ENCODE measurements around the gene LDLRAP1. TPM values are rescaled to one million over a fixed set of nuclear protein-coding genes. Genes with fewer than 3 reads are reported as not detected.
"Not testable (repeated sequence)": the region's sequence is repeated elsewhere in the genome, so short reads cannot be mapped to it uniquely, and the experiment has no call there.

The LDLRAP1 gene
- total and polyA plus RNA-seq, 5 experiments from 2014 or later: 361 to 877 (median 387) TPM

DNA sequence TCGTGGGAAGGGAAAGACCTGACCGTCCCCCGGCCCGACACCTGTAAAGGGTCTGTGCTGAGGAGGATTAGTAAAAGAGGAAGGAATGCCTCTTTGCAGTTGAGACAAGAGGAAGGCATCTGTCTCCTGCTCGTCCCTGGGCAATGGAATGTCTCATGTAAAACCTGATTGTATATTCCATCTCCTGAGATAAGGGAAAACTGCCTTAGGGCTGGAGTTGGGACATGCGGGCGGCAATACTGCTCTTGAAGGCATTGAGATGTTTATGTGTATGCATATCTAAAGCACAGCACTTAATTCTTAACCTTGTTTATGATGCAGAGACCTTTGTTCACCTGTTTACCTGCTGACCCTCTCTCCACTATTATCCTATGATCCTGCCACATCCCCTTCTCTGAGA, 44.8 kb downstream of the LDLRAP1 start:
- H3K27me3 Mint-ChIP-seq, ATAC-seq, POLR2A ChIA-PET, DNase-seq, H3K9me3 Mint-ChIP-seq, H3K36me3 Mint-ChIP-seq, H3K4me3 Mint-ChIP-seq: not testable (repeated sequence)
- peaks cover 13 to 35% (median 17%) of the 10 kb centered on the region in 4 donors for H3K4me1 Mint-ChIP-seq
- H3K27ac Mint-ChIP-seq: peak overlapping the region in 1 of 10 donors; percentile 79

DNA sequence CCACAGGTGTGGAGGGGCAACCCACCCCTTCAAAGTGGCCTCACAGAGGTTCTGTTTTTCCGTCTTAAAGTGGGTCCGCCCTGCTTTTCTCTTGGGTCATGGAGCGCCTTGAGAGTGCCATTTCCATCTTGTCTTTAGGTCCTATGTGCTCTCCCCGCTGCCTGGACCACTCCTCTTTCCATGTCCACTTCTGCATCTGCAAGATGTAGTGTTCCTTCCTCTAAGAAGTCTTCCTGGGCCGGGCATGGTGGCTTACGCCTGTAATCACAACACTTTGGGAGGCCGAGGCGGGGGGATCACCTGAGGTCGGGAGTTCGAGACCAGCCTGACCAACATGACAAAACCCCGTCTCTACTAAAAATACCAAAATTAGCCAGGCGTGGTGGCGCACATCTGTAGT, 45.4 kb downstream of the LDLRAP1 start:
- Mint-ChIP-seq H3K27ac (peak overlapping the region in 1 of 10 donors; percentile 32), H3K4me1 (peaks cover 13 to 31% (median 15%) of the 10 kb centered on the region in 4 donors)
- H3K9me3 Mint-ChIP-seq, POLR2A ChIA-PET, H3K4me3 Mint-ChIP-seq, ATAC-seq, H3K36me3 Mint-ChIP-seq, DNase-seq, H3K27me3 Mint-ChIP-seq: not testable (repeated sequence)

DNA sequence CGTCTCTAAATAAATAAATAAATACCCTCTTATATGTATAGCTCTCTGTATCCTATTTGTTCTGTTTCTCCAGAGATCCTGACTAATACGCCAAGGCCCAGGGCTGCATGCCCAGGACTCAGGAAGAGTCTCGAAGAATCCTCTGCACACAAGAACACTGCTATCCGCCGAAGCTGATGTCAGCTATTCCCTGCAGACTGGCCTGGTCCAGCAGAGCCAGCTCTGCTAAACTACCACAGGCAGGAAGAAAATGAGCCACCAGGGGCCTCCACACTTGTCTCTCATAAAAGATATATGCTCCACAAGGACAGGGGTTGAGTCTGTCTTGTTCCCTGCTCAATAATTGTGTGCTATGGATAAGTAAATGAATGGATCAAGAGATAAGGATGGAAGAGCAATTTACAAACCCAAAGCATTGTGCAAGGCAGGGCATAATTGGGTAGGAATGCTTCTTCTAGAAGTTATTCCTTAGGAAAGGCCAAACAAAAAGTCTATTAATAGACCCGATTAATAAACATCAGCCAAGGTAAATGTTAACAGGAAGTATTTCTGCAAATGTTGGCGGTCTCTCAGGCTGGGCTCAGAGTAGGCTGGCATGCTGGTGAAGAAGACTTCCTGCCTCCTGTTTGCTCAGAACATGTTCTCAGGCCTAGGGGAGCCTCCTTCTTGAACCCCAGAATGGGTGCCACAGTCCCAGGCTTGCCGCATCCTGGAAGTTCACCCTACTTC, 46.9 kb downstream of the LDLRAP1 start:
- no peak for DNase-seq
- Mint-ChIP-seq H3K27me3 (no peaks in the 10 kb centered on the region), H3K36me3 (no peaks in the 10 kb centered on the region), H3K27ac (peak overlapping the region in 8 of 10 donors; percentile 34 to 84 (median 68)), H3K9me3 (no peaks in the 10 kb centered on the region), H3K4me1 (peaks cover 10 to 22% (median 15%) of the 10 kb centered on the region in 4 donors), H3K4me3 (peak overlapping the region in 3 of 10 donors; percentile 6 to 47 (median 24))
- POLR2A ChIA-PET: no interaction called here
- ATAC-seq: peak; percentile 50 to 62

DNA sequence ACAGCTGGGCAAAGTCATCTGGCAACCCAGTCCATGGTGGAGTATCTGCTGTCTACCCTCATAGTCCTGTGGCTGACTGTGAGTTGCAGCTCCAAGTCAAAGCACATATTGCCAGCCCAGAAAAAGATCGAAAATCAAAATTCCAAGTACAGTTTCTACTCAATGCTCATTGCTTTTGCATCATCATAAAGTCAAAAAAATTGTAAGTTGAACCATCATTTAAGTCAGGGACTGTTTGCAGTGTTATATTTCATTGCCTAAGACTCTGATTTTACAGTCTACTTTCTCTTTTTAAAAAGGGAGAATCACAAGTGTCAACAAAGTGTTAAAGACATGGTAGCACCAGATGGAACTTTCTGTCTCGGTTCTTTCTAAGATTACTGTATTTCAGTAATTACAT, 50.5 kb downstream of the LDLRAP1 start:
- Mint-ChIP-seq H3K36me3 (no peaks in the 10 kb centered on the region), H3K9me3 (no peaks in the 10 kb centered on the region), H3K27me3 (no peaks in the 10 kb centered on the region), H3K27ac (peak overlapping the region in 1 of 10 donors; percentile 37), H3K4me3 (no peak overlapping the region), H3K4me1 (peaks cover 11 to 17% (median 13%) of the 10 kb centered on the region in 4 donors)
- ATAC-seq: no peak
- no peak for DNase-seq
- POLR2A ChIA-PET: no interaction called here

DNA sequence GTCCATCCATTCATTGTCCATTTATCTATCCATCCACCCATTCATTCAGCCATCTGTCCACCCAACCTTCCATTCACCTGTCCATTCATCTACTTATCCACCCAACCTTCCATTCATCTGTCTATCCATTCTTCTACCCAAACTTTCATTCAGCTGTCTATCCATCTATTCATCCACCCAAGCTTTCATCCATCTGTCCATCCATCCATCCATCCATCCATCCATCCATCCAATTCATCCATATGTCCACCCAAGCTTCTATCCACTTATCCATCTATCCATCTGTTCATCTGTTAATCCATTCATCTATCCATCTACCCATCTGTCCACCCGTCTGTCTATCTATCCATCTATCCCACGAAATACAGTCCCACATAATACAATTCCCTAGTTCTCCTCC, 51.6 kb downstream of the LDLRAP1 start:
- H3K4me3 Mint-ChIP-seq: no peak overlapping the region
- H3K27ac Mint-ChIP-seq: peak overlapping the region in 3 of 10 donors; percentile 10 to 41 (median 36)
- POLR2A ChIA-PET: interaction anchor here (1.0 kb wide), 2 partner anchors 16 to 213 kb away, joined by 3 read pairs; no protein-coding TSS in a partner anchor

DNA sequence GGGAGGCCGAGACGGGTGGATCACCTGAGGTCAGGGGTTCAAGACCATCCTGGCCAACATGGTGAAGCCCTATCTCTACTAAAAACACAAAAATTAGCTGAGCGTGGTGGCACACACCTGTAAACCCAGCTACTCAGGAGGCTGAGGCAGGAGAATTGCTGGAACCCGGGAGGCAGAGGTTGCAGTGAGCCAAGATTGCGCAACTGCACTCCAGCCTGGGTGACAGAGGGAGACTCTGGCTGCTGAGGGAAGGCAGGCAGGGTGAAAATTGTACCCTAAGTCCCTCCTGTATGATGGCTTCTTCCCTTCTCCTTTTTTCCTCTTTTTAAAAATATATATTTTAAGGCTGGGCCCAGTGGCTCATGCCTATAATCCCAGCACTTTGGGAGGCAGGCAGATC, 53.2 kb downstream of the LDLRAP1 start:
- DNase-seq, H3K9me3 Mint-ChIP-seq, H3K27me3 Mint-ChIP-seq, H3K4me3 Mint-ChIP-seq, H3K27ac Mint-ChIP-seq, H3K4me1 Mint-ChIP-seq, H3K36me3 Mint-ChIP-seq, ATAC-seq: not testable (repeated sequence)
- POLR2A ChIA-PET: interaction anchor here (0.7 to 1.1 kb wide), 2 partner anchors 12 to 15 kb away, joined by 3 to 5 read pairs; no protein-coding TSS in a partner anchor

More for the DNA sequence above, 51.6 kb downstream of the LDLRAP1 start:
- no peaks in the 10 kb centered on the region for H3K9me3 Mint-ChIP-seq
- DNase-seq (no peak), ATAC-seq (no peak)
- H3K36me3 Mint-ChIP-seq: no peaks in the 10 kb centered on the region
- no peaks in the 10 kb centered on the region for H3K27me3 Mint-ChIP-seq
- peaks cover 10 to 16% (median 12%) of the 10 kb centered on the region in 4 donors for H3K4me1 Mint-ChIP-seq

DNA sequence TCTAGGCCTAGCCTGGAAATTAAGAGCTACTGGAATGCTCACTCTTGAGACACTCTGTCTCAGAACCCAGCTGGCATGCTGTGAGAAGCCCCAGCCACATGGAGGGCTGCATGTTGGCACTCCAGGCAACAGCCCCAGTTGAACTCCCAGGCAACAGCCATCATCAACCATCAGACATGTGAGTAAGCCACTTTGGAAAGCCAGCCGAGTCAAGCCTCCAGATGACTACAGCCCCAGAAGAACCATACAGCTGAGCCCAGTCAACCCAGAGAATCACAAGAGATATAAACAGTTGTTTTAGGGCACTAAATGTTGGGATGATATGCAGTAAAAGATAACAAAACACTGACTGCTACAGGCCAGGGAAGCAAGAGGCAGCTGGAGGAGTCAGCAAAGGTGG, 55.5 kb downstream of the LDLRAP1 start:
- H3K9me3 Mint-ChIP-seq: no peaks in the 10 kb centered on the region
- no peak overlapping the region for H3K4me3 Mint-ChIP-seq
- DNase-seq: no peak
- H3K27ac Mint-ChIP-seq: no peak overlapping the region
- peaks cover 2 to 8% (median 4%) of the 10 kb centered on the region in 4 donors for H3K4me1 Mint-ChIP-seq
- POLR2A ChIA-PET: interaction anchor here (1.1 to 1.7 kb wide), 3 partner anchors 9 to 27 kb away, joined by 3 to 6 read pairs (median 5); no protein-coding TSS in a partner anchor
- H3K36me3 Mint-ChIP-seq: peaks cover 0 to 1% (median 0%) of the 10 kb centered on the region in 3 donors
- H3K27me3 Mint-ChIP-seq: no peaks in the 10 kb centered on the region
- ATAC-seq: no peak

DNA sequence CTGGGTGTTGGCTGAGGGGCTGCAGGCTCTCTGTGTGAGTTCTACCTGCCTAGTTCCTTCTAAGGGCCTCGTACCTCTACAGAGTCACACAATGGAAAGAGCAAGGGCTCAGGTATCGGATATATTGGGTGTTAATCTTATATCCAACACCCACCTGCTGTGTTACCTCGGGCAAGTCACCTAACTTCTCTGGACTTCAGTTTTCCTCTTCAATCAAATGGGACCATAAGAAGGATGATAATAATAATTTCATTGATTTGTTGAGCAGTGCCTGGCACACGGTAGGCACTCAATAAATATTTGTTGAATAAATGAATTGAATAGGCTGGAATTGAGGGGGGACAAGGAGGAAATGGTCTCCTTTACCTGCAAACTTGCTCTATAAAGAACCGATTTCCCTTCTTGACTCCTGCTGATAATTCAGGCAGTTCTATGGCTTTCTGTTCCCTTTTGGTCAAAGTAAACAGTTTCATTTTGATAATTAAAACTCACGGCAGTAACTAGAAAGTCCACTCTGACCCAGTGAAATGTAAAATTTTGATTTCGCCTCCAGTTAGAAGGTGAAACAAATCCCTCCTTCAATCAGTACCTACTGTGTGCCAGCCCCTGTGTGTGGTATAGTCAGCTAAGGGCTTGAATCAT, 56.7 kb downstream of the LDLRAP1 start:
- H3K4me3 Mint-ChIP-seq: no peak overlapping the region
- H3K36me3 Mint-ChIP-seq: peaks cover 0 to 1% (median 0%) of the 10 kb centered on the region in 3 donors
- no peak for ATAC-seq
- POLR2A ChIA-PET: interaction anchor here (0.6 kb wide), 1 partner anchor 400 kb away, joined by 3 read pairs; no protein-coding TSS in a partner anchor
- H3K9me3 Mint-ChIP-seq: no peaks in the 10 kb centered on the region
- peaks cover 2 to 7% (median 3%) of the 10 kb centered on the region in 4 donors for H3K4me1 Mint-ChIP-seq
- no peaks in the 10 kb centered on the region for H3K27me3 Mint-ChIP-seq
- H3K27ac Mint-ChIP-seq: no peak overlapping the region
- DNase-seq: no peak

DNA sequence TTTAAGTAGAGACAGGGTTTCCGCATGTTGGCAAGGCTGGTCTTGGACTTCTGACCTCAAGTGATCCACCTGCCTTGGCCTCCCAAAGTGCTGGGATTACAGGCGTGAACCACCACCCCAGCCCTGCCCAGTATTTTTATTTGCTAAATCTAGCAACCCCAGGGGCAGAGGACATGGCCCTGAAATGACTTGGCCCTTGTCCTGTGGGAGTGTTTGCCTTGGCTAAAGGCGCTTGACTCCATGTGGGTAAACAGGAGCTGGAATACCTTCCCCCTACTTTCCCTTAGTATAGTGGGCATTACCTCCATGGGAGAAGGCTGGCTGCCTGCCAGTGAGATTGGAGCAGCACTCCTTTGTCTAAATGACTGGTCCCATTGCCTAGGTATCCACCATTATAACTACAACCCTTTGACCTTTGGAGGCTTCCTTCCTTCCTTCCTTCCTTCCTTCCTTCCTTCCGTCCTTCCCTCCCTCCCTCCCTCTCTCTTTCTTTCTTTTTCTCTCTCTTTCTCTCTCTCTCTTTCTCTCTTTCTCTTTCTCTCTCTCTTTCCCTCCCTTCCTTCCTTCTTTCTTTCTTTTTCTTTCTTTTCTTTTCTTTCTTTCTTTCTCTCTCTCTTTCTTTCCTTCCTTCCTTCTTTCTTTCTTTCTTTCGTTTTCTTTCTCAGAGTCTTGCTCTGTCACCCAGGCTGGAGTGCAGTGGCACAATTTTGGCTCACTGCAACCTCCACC, 57.7 kb downstream of the LDLRAP1 start:
- not testable (repeated sequence) for H3K4me3 Mint-ChIP-seq, H3K9me3 Mint-ChIP-seq, H3K27me3 Mint-ChIP-seq, DNase-seq, H3K36me3 Mint-ChIP-seq, ATAC-seq, H3K4me1 Mint-ChIP-seq
- POLR2A ChIA-PET: interaction anchor here (0.6 kb wide), 1 partner anchor 314 kb away, joined by 6 read pairs; no protein-coding TSS in a partner anchor
- peak overlapping the region in 1 of 10 donors; percentile 31 for H3K27ac Mint-ChIP-seq

DNA sequence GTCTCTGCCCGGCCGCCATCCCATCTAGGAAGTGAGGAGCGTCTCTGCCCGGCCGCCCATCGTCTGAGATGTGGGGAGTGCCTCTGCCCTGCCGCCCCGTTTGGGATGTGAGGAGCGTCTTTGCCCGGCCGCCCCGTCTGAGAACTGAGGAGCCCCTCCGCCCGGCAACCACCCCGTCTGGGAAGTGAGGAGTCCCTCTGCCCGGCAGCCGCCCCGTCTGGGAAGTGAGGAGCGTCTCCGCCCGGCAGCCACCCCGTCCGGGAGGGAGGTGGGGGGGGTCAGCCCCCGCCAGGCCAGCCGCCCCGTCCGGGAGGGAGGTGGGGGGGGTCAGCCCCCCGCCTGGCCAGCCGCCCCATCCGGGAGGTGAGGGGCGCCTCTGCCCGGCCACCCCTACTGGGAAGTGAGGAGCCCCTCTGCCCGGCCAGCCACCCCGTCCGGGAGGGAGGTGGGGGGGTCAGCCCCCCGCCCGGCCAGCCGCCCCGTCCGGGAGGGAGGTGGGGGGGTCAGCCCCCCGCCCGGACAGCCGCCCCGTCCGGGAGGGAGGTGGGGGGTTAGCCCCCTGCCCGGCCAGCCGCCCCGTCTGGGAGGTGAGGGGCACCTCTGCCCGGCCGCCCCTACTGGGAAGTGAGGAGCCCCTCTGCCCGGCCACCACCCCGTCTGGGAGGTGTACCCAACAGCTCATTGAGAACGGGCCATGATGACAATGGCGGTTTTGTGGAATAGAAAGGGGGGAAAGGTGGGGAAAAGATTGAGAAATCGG, 60.6 kb downstream of the LDLRAP1 start:
- H3K4me1 Mint-ChIP-seq, POLR2A ChIA-PET, H3K36me3 Mint-ChIP-seq, ATAC-seq, H3K4me3 Mint-ChIP-seq, DNase-seq, H3K27me3 Mint-ChIP-seq, H3K9me3 Mint-ChIP-seq, H3K27ac Mint-ChIP-seq: not testable (repeated sequence)

DNA sequence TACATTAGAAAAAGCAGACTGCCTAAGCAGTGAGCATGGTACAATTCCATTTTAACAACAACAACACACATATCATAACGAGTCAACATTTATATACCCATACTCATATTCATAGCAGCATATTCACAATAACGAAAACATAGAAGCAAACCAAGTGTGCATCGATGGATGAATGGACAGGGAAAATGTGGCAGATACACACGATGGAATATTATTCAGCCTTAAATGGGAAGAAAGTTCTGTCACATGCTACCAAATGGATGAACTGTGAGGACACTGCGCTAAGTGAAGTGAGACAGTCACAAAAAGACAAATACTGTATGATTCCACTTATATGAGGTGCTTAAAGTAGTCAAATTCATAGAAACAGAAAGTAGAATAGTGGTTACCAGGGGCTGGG, 63.7 kb downstream of the LDLRAP1 start:
- POLR2A ChIA-PET: interaction anchor here (1.6 to 1.7 kb wide), 2 partner anchors 9 to 167 kb away, joined by 5 to 6 read pairs; no protein-coding TSS in a partner anchor
- H3K36me3 Mint-ChIP-seq: peaks cover 0 to 1% (median 0%) of the 10 kb centered on the region in 3 donors
- no peak overlapping the region for H3K27ac Mint-ChIP-seq
- H3K9me3 Mint-ChIP-seq: no peaks in the 10 kb centered on the region
- DNase-seq (no peak), ATAC-seq (no peak)
- H3K27me3 Mint-ChIP-seq: peaks cover 0 to 5% (median 0%) of the 10 kb centered on the region in 5 donors
- H3K4me3 Mint-ChIP-seq: no peak overlapping the region
- peaks cover 3 to 21% (median 11%) of the 10 kb centered on the region in 4 donors for H3K4me1 Mint-ChIP-seq
